GM12878 (cell line): ENCODE results near the gene TNP1. TPM values are rescaled to one million over a fixed set of nuclear protein-coding genes. Genes with fewer than 3 reads are reported as not detected.

ENCODE experiments used
- ATAC-seq: fragments of 200-7000 bp; cut with Tn5 transposase; 3 replicates; pipeline ENCODE4 v1.9.1; 2020; ENCODE audit warnings: mild to moderate bottlenecking, moderate library complexity
- BruUV-seq: library from RNA; stranded (reverse); fragments of 400-500 nt; replicated peaks from 2 replicates; lab custom pipeline; 2021; lab: Mats Ljungman, UMichigan
- CTCF ChIA-PET: fragments of 300-600 bp; sonication (Branson Sonifier 250); formaldehyde crosslinking; extraction: SDS; loops from one replicate; lab custom pipeline; 2021; ENCODE audit warnings: inconsistent platforms; lab: Yijun Ruan, JAX
- POLR2A ChIA-PET: fragments of 350-600 bp; formaldehyde crosslinking; extraction: SDS; loops from one replicate; lab custom pipeline; 2021; ENCODE audit warnings: inconsistent platforms; lab: Charles Lee
- RAD21 ChIA-PET: fragments of 300-600 bp; sonication (Branson Sonifier 250); formaldehyde crosslinking; loops from one replicate; lab custom pipeline; 2023; ENCODE audit warnings: antibody characterized with exemption; ENCODE audit not compliant: unreplicated experiment; lab: Charles Lee
- SMC1A ChIA-PET: fragments of 300-600 bp; sonication (Branson Sonifier 250); formaldehyde crosslinking; loops from one replicate; lab custom pipeline; 2023; ENCODE audit not compliant: unreplicated experiment, uncharacterized antibody; lab: Charles Lee
- DNase-seq: peaks from one replicate; pipeline ENCODE4 v3.0.0-alpha.2; 2011; ENCODE audit warnings: low read depth, low spot score
- FAIRE-seq: peaks from 3 replicates; lab custom pipeline; 2011; peaks lifted over from hg19 to GRCh38; lab: Jason Lieb, UNC
- H2AFZ ChIP-seq: 2 replicates; pipeline ENCODE4 v1.6.0; 2011; ENCODE audit warnings: low read depth, low read length, control low read depth; ENCODE audit not compliant: control insufficient read depth
- H3K27ac ChIP-seq: 2 replicates; pipeline ENCODE4 v1.5.1; 2011; ENCODE audit warnings: control low read depth; ENCODE audit not compliant: control insufficient read depth, insufficient read depth
- H3K27me3 ChIP-seq, 2 experiments: replicated peaks in 1 of 2; 2 replicates each; pipeline versions ENCODE4 v1.6.0 to v1.6.1; 2011; ENCODE audit warnings: low read length in 1 of 2; ENCODE audit not compliant: control insufficient read depth in 2 of 2, insufficient read depth in 2 of 2
- H3K36me3 ChIP-seq, 2 experiments: 2 replicates each; pipeline ENCODE4 v1.5.1; 2011; ENCODE audit warnings: low read length in 1 of 2; ENCODE audit not compliant: control insufficient read depth in 2 of 2, insufficient read depth in 2 of 2
- H3K4me1 ChIP-seq: 2 replicates; pipeline ENCODE4 v1.6.1; 2011; ENCODE audit warnings: mild to moderate bottlenecking, low read length, moderate library complexity, mixed read lengths; ENCODE audit not compliant: control insufficient read depth, insufficient read depth
- H3K4me2 ChIP-seq: 2 replicates; pipeline ENCODE4 v1.6.0; 2011; ENCODE audit warnings: control low read depth; ENCODE audit not compliant: control insufficient read depth, insufficient read depth
- H3K4me3 ChIP-seq: fragments of 200-600 bp; sonication (generic); 2 replicates; pipeline ENCODE4 v1.5.1; 2016
- H3K79me2 ChIP-seq: 2 replicates; pipeline ENCODE4 v1.6.0; 2011; ENCODE audit warnings: low read length; ENCODE audit not compliant: control insufficient read depth, insufficient read depth
- H3K9ac ChIP-seq: 2 replicates; pipeline ENCODE4 v1.8.0; 2011; ENCODE audit warnings: low read length, control low read depth, mixed read lengths; ENCODE audit not compliant: control insufficient read depth, insufficient read depth
- H3K9me3 ChIP-seq: replicated peaks from 3 replicates; pipeline ENCODE4 v1.5.1; 2011; ENCODE audit warnings: mild to moderate bottlenecking, low read length; ENCODE audit not compliant: control insufficient read depth, insufficient read depth
- H4K20me1 ChIP-seq: 2 replicates; pipeline ENCODE4 v1.6.0; 2011; ENCODE audit not compliant: control insufficient read depth, insufficient read depth
- CHD4 ChIP-seq: fragments of 200-600 bp; sonication (generic); IDR thresholded peaks from 2 replicates; pipeline ENCODE4 v1.6.1; 2016; ENCODE audit warnings: mild to moderate bottlenecking
- IRF4 ChIP-seq: IDR thresholded peaks from 2 replicates; pipeline ENCODE4 v1.6.1; 2011; ENCODE audit warnings: low read depth, low read length
- NR2C1 ChIP-seq: fragments of 450-650 bp; IDR thresholded peaks from 2 replicates; pipeline ENCODE4 v1.6.1; 2017; ENCODE audit warnings: antibody characterized with exemption, mild to moderate bottlenecking, moderate library complexity
- SMAD5 ChIP-seq: IDR thresholded peaks from 2 replicates; pipeline ENCODE4 v1.6.1; 2016; ENCODE audit warnings: antibody characterized with exemption, low read depth
- SMC3 ChIP-seq: IDR thresholded peaks from 2 replicates; pipeline ENCODE4 v1.6.1; 2011; ENCODE audit warnings: low read length, improper control_type of control experiment, borderline replicate concordance
- WGBS: methylation state at CpG from one replicate; pipeline ENCODE4 v1.1.6; 2016; ENCODE audit warnings: low lambda C conversion rate; ENCODE audit not compliant: insufficient replicate concordance, insufficient coverage; ENCODE audit errors: missing lambda C conversion rate; 5-methylcytosine and 5-hydroxymethylcytosine counted together
- in situ Hi-C: fragments of 300-500 bp; cut with MboI; formaldehyde crosslinking; loops from 9 replicates; pipeline ENCODE4 v1.14.3; 2018; ENCODE audit warnings: mixed read lengths
- intact Hi-C: fragments of 100-400 bp; cut with micrococcal nuclease; formaldehyde crosslinking; loops from one replicate; pipeline ENCODE4 v1.14.2; 2022; ENCODE audit not compliant: unreplicated experiment
- polyA plus RNA-seq, 11 experiments: library from polyadenylated mRNA; depleted of rRNA in 4 of 11; unstranded in 6 of 11; stranded (reverse) in 5 of 11; fragments of >200 nt; fragmentation: Nextera tagmentation in 4 of 11; fragmentation: Illumina TruSeq in 1 of 11; extraction: Ambion mirVana in 4 of 11; extraction: Trizol in 1 of 11; gene quantifications; 1 replicate in 1 of 11; 2 replicates in 10 of 11; pipeline versions ENCODE4 v1.2.1 to v1.2.3, GENCODE V29; 2011 to 2016; ENCODE audit warnings: inconsistent platforms in 2 of 11, missing spikeins in 2 of 11, low read depth in 1 of 11
- total RNA-seq, 4 experiments: library from RNA; depleted of rRNA in 3 of 4; stranded (reverse); fragments of >200 nt in 3 of 4; fragmentation: Illumina TruSeq in 1 of 4; extraction: Trizol in 1 of 4; gene quantifications; 2 replicates each; pipeline versions ENCODE4 v1.2.1 to v1.2.3, GENCODE V29; 2013 to 2021
- TF ChIP-seq, protein P1 (sequence below): IDR thresholded peaks from 2 replicates; pipeline ENCODE4 v1.6.1; 2012; ENCODE audit warnings: mild to moderate bottlenecking, low read depth, low read length
- TF ChIP-seq, protein P2 (sequence below): IDR thresholded peaks from 2 replicates; pipeline ENCODE4 v1.6.1; 2011; ENCODE audit warnings: mild to moderate bottlenecking, low read depth, low read length, moderate library complexity; ENCODE audit not compliant: insufficient replicate concordance

TNP1 gene
- total and polyA plus RNA-seq, 10 of the 15 experiments (the other 5 are each of a cell fraction or from before 2014, with no cell fraction given), result not detected

DNA sequence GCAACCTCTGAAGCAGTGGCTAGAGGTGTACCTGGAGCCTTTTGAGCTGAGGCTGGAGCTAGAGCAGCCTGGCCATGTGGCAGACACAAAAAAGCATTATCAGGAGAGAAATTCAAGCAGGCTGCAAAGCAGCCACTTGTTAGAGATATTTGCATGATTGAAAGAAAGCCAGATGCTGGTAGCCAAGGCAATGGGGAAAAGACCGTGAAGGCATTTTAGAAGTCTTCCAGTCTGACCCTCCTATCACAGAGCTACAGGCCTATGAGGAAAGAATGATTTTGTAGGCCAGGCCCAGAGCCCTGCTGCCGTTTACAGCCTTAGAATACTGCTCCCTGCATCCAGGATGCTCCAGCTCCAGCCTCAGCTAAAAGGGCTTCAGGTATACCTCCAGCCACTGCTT is 41.4 kb upstream of the TNP1 start:
- TF ChIP-seq, protein P1, sequence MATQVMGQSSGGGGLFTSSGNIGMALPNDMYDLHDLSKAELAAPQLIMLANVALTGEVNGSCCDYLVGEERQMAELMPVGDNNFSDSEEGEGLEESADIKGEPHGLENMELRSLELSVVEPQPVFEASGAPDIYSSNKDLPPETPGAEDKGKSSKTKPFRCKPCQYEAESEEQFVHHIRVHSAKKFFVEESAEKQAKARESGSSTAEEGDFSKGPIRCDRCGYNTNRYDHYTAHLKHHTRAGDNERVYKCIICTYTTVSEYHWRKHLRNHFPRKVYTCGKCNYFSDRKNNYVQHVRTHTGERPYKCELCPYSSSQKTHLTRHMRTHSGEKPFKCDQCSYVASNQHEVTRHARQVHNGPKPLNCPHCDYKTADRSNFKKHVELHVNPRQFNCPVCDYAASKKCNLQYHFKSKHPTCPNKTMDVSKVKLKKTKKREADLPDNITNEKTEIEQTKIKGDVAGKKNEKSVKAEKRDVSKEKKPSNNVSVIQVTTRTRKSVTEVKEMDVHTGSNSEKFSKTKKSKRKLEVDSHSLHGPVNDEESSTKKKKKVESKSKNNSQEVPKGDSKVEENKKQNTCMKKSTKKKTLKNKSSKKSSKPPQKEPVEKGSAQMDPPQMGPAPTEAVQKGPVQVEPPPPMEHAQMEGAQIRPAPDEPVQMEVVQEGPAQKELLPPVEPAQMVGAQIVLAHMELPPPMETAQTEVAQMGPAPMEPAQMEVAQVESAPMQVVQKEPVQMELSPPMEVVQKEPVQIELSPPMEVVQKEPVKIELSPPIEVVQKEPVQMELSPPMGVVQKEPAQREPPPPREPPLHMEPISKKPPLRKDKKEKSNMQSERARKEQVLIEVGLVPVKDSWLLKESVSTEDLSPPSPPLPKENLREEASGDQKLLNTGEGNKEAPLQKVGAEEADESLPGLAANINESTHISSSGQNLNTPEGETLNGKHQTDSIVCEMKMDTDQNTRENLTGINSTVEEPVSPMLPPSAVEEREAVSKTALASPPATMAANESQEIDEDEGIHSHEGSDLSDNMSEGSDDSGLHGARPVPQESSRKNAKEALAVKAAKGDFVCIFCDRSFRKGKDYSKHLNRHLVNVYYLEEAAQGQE, result no peak
- TF ChIP-seq SMC3 (no peak), IRF4 (no peak), CHD4 (no peak), SMAD5 (no peak), NR2C1 (no peak)
- TF ChIP-seq, protein P2, sequence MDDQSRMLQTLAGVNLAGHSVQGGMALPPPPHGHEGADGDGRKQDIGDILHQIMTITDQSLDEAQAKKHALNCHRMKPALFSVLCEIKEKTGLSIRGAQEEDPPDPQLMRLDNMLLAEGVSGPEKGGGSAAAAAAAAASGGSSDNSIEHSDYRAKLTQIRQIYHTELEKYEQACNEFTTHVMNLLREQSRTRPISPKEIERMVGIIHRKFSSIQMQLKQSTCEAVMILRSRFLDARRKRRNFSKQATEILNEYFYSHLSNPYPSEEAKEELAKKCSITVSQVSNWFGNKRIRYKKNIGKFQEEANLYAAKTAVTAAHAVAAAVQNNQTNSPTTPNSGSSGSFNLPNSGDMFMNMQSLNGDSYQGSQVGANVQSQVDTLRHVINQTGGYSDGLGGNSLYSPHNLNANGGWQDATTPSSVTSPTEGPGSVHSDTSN, result no peak
- Histone ChIP-seq H3K79me2 (no peaks in the 10 kb centered on the region), H3K36me3 (no peaks in the 10 kb centered on the region), H3K4me2 (no peak overlapping the region), H3K27ac (no peak overlapping the region), H3K9me3 (no peaks in the 10 kb centered on the region; the same call in 2 of the 3 replicates), H3K9ac (no peak overlapping the region), H3K4me3 (no peak overlapping the region), H2AFZ (no peak overlapping the region), H4K20me1 (no peaks in the 10 kb centered on the region), H3K4me1 (no peaks in the 10 kb centered on the region), H3K27me3 (no peaks in the 10 kb centered on the region)
- no peak for ATAC-seq
- SMC1A ChIA-PET, result no interaction called here
- intact Hi-C loops (no loop called here), in situ Hi-C loops (no loop called here)
- FAIRE-seq, result no peak
- RAD21 ChIA-PET, result no interaction called here
- CTCF ChIA-PET, result no interaction called here
- no peak for DNase-seq
- POLR2A ChIA-PET, result no interaction called here
- BruUV-seq, result no TSS peak
- WGBS, result 0% methylated on average over 2 of the region's 2 CpGs
